Muscle layer of colon (tissue), 2 donors: ENCODE measurements around the gene MPPE1.
"Not testable (repeated sequence)": the region's sequence is repeated elsewhere in the genome, so short reads cannot be mapped to it uniquely, and the experiment has no call there.

ENCODE experiments used
- H3K27ac ChIP-seq: one replicate; pipeline ENCODE4 v1.7.0; 2013; ENCODE audit warnings: low read depth, mild to moderate bottlenecking, low read length, moderate library complexity
- H3K27me3 ChIP-seq, 2 donors: one replicate each; pipeline ENCODE4 v1.7.0; 2013; ENCODE audit warnings: low read length in 2 of 2, mild to moderate bottlenecking in 2 of 2; ENCODE audit not compliant: insufficient read depth in 2 of 2, control insufficient read depth in 1 of 2
- H3K36me3 ChIP-seq: one replicate; pipeline ENCODE4 v1.7.0; 2013; ENCODE audit warnings: mild to moderate bottlenecking, low read length; ENCODE audit not compliant: insufficient read depth
- H3K4me1 ChIP-seq: one replicate; pipeline ENCODE4 v1.7.0; 2013; ENCODE audit warnings: mild to moderate bottlenecking, low read length; ENCODE audit not compliant: insufficient read depth
- H3K4me3 ChIP-seq, 2 donors: one replicate each; pipeline ENCODE4 v1.7.0; 2013; ENCODE audit warnings: low read length in 2 of 2, low read depth in 1 of 2, mild to moderate bottlenecking in 1 of 2, moderate library complexity in 1 of 2
- H3K9ac ChIP-seq: one replicate; pipeline ENCODE4 v1.7.0; 2013; ENCODE audit warnings: low read length
- H3K9me3 ChIP-seq: one replicate; pipeline ENCODE4 v1.7.0; 2013; ENCODE audit warnings: mild to moderate bottlenecking, low read length
- donor health status: abdominal sarcoma.
- donor health status: Adenocarcinoma of cecum.

Gene MPPE1

DNA sequence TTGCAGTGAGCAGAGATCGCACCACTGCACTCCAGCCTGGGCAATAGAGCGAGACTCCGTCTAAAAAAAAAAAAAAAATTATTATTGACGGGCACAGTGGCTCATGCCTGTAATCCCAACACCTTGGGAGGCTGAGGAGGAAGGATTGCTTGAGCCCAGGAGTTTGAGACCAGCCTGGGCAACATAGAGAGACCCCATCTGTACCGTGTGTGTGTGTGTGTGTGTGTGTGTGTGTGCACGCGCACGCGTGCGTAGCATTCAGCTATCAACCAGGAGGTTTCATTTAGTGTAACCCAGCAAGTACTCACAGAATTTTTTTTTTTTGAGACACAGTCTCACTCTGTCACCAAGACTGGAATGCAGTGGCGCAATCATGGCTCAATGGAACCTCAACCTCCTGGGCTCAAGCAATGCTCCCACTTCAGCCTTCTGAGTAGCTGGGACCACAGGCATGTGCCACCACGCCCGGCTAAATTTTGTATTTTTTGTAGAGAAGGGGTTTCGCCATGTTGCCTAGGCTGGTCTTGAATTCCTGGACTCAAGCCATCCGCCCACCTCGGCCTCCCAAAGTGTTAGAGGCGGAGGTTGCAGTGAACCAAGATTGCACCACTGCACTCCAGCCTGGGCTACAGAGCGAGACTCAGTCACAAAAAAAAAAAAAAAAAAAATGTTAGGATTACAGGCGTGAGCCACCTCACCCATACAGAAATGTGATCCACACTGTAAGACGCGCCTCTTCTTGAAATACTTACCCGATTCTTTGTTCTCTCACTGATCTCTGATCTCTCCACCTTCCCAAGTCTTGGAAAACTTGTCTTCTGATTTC lies 37.9 kb upstream of the MPPE1 start:
- H3K27me3 ChIP-seq, H3K4me1 ChIP-seq, H3K36me3 ChIP-seq, H3K4me3 ChIP-seq, H3K9me3 ChIP-seq, H3K9ac ChIP-seq: not testable (repeated sequence)
- H3K27ac ChIP-seq, result peak overlapping the region; percentile 77

DNA sequence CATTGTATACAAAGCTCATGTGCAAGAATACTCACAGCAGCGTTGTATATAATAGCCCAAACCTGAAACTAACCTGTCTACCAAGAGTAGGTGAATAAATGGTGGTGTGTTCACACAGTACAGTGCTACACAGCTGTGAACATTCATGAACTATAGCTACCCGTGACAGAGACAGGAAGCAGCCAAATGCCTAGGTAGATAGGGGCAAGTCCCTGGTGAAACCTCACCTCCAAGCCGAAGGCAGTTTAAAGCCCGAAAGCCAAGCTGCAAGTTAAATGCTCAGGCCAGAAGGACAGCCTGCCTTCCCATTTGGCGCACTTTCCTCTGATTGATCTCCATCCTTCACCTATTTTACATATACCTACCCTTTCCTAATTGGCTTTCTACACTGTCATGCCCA lies 36.7 kb upstream of the MPPE1 start:
- Histone ChIP-seq H3K36me3 (no peaks in the 10 kb centered on the region), H3K9me3 (no peaks in the 10 kb centered on the region), H3K4me1 (peaks cover 5% of the 10 kb centered on the region), H3K4me3 (no peak overlapping the region), H3K9ac (no peak overlapping the region), H3K27ac (no peak overlapping the region), H3K27me3 (no peaks in the 10 kb centered on the region)

DNA sequence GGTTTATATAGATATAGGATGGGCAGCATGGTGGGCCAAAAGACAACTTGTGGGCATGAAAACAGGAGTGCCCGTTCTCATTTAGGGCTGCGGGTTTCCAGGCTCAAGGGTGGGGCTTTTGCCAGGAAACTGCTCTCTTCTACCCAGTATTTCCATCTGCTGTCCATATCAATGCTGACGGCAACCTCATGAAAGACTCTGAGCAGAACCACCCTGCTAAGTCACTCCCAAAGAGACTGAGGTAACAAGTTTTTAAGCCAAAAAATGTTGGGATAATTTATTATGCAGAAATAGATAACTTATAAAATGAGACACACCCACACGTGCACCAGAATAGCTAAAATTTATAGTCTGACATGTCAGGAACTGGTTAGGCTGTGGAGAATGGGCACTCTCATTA lies 36.1 kb upstream of the MPPE1 start:
- H3K4me3 ChIP-seq, result no peak overlapping the region
- no peak overlapping the region for H3K9ac ChIP-seq
- peaks cover 5% of the 10 kb centered on the region for H3K4me1 ChIP-seq
- H3K27me3 ChIP-seq, result no peaks in the 10 kb centered on the region
- H3K36me3 ChIP-seq, result no peaks in the 10 kb centered on the region
- H3K27ac ChIP-seq, result no peak overlapping the region
- no peaks in the 10 kb centered on the region for H3K9me3 ChIP-seq

DNA sequence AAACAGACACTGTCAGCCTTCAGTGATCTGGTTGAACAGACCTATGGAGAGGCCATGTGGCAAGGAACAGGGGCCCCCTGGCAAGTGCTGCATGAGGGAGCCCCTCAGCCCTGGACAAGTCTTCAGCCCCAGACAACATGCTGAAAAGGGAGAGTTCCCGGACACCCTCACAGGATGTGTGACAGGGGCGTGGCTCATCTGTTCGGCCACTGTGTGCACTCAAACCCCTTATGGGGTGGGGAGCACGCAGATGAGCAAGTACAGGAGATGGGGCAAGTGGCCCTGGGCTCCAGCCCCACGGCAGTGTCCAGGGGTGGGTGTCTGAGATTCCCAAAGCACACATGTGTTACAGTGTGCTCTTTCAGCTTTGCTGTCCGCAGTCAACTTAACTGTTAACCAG lies 35.4 kb upstream of the MPPE1 start:
- Histone ChIP-seq H3K27me3 (no peaks in the 10 kb centered on the region), H3K27ac (no peak overlapping the region), H3K36me3 (no peaks in the 10 kb centered on the region), H3K9me3 (no peaks in the 10 kb centered on the region), H3K4me1 (peaks cover 5% of the 10 kb centered on the region), H3K9ac (no peak overlapping the region), H3K4me3 (no peak overlapping the region)

DNA sequence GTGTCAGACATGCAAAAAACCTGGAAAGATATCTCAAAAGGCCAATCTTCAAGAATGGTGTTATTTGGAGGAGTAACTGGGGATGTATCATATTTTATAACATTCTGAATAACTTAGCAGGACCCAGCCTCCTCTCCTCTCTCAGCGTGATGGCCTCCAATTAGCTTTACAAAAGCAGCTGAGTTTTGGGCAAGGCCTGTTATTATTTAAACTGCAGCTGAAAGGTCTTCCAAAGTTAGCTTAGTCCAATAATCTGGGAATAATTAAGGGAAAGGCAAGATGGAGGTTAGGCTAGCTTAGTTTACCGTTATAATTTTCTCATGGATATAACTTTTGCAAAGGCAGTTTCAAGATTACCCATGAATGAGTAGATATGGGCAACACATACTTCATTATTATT lies 32.8 kb upstream of the MPPE1 start:
- H3K27me3 ChIP-seq, result no peaks in the 10 kb centered on the region
- H3K27ac ChIP-seq, result no peak overlapping the region
- no peak overlapping the region for H3K9ac ChIP-seq
- H3K36me3 ChIP-seq, result no peaks in the 10 kb centered on the region
- no peaks in the 10 kb centered on the region for H3K4me1 ChIP-seq
- H3K4me3 ChIP-seq, result no peak overlapping the region
- H3K9me3 ChIP-seq, result no peaks in the 10 kb centered on the region

DNA sequence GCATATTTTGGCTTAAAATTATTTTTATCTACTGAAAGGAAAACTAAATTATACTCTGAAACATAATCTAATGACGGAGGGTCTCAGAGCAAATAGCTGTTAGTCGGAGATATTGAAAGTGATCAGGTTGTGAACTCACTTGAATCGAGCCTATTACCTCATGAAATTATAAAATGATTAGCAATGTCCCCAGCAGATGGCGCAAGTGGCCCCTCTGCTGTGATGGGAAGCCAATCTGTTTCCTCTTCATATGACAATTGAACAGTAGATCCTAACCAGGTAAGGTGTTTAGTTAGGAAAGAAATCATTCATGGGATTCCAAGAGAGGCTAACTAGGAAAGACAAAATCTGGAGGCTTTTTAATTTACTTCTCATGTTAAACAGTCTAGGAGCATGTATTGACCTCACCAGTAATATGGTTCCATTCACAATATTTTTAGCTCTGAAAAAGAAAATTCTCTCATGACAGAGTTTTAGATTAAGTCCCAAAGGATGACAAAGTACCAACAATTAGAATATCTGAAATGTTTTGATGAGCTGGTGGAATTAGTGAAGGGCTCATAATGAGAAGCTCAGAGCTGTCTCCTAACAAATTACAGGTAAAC lies 29.9 kb upstream of the MPPE1 start:
- Histone ChIP-seq H3K9me3 (no peaks in the 10 kb centered on the region), H3K27me3 (no peaks in the 10 kb centered on the region), H3K27ac (no peak overlapping the region), H3K9ac (no peak overlapping the region), H3K36me3 (no peaks in the 10 kb centered on the region), H3K4me3 (no peak overlapping the region), H3K4me1 (no peaks in the 10 kb centered on the region)

DNA sequence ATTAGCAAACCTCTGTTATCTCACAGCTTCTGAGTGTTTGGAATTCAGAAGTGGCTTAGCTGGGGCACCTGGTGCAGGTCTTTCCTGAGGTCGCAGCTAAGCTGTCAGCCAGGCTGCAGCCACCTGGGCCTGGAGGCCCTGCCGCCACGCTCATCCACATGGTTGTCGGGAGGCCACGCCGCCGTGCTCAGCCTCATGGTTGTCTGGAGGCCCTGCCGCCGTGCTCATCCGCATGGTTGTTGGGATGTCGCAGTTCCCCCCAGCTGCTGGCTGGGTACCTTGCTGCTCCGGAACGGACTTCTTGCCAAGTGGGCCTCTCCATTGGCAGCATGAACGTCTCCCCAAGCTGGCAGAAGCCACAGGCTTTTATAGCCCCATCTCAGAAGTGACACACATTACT lies 24.3 kb upstream of the MPPE1 start:
- Histone ChIP-seq H3K4me1 (no peaks in the 10 kb centered on the region), H3K27me3 (no peaks in the 10 kb centered on the region), H3K27ac (no peak overlapping the region), H3K9me3 (no peaks in the 10 kb centered on the region), H3K36me3 (no peaks in the 10 kb centered on the region), H3K9ac (no peak overlapping the region), H3K4me3 (no peak overlapping the region)

DNA sequence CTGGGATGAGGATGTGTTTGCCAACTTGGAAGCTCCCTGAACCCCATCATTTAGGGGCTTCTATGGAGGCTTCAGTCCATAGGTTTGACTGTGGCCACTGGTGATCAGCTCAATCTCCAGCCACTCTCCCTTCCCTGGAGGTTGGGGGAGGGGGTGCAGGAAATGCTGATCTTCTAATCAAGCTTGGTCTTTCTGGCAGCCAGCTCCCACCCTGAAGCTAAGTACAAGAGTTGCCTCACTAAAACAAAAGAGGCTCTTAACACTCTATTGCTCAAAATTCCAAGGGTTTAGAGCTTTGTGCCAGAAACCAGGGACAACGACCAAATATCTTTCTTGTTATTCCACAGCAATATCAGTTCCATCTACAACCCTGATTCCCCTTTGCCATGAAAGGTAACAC lies 19.4 kb upstream of the MPPE1 start:
- Histone ChIP-seq H3K4me1 (no peaks in the 10 kb centered on the region), H3K9ac (no peak overlapping the region), H3K27ac (no peak overlapping the region), H3K27me3 (no peaks in the 10 kb centered on the region), H3K36me3 (no peaks in the 10 kb centered on the region), H3K4me3 (no peak overlapping the region), H3K9me3 (no peaks in the 10 kb centered on the region)

DNA sequence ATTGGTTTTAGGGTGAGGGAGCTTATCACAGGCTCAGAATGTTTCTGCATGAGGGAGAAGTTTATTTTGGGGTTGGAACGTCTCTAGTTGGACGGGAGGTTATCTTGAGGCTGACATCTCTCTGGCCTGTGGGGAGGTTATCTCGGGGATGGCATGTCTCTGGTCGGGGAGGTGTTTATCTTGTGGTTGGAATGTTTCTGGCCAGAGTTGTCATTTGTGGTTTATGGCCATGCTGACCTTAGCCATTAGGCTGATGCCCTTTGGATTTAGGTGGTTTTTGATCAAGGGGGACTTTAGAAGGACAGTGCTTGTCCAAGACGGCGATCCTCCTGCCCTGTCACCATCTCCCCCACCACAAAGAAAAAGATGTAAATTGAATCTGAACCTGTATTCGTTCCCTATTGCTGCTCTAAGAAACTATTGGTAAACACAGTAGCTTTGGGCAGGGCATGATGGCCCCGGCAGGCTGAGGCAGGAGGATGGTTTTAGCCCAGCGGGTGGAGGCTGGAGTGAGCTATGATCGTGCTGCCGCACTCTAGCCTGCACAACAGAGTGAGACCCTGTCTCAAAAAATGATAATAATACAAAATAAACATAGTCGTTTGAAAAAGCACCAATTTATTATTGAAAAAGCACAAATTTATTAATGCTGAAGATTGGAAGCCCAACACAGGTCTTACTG lies 17.8 kb upstream of the MPPE1 start:
- no peaks in the 10 kb centered on the region for H3K36me3 ChIP-seq
- no peak overlapping the region for H3K4me3 ChIP-seq
- H3K9me3 ChIP-seq, result no peaks in the 10 kb centered on the region
- H3K9ac ChIP-seq, result no peak overlapping the region
- H3K27me3 ChIP-seq, result no peaks in the 10 kb centered on the region
- no peak overlapping the region for H3K27ac ChIP-seq
- H3K4me1 ChIP-seq, result no peaks in the 10 kb centered on the region

DNA sequence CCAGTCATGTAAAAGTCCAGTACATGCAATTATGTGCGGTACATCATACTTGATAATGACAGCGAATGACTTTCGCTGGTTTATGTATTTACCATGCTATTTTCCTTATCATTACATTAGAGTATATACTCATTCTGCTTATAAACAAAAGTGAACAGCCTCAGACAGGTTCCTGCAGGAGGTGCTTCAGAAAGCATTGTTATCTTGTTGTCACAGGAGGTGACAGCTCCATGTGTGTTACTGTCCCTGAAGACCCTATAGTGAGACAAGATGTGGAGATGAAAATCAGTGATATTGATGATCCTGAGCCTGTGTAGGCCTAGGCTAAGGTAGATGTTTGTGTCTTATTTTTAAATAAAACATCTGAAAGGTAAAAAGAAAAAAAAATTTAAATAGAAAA lies 15.3 kb upstream of the MPPE1 start:
- no peak overlapping the region for H3K9ac ChIP-seq
- H3K4me1 ChIP-seq, result no peaks in the 10 kb centered on the region
- H3K27me3 ChIP-seq, result no peaks in the 10 kb centered on the region
- H3K36me3 ChIP-seq, result no peaks in the 10 kb centered on the region
- no peaks in the 10 kb centered on the region for H3K9me3 ChIP-seq
- H3K27ac ChIP-seq, result no peak overlapping the region
- H3K4me3 ChIP-seq, result no peak overlapping the region

DNA sequence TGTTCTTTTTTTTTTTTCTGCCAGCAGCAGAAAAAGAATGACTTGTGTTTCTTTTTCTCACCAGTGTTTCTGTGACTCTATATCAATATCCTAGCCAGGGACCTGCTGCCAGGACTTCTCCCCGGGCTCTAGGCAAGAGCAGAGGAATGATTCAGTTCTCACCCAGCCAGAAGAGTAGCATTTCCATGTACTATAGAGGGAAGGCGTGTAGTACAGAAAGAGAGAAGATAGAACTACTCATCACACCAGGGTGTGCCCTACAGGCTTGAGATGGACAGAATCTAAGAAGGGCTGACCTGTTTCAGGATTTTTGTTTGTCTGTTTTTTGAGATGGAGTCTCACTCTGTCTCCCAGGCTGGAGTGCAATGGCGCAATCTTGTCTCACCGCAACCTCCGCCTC lies 11.4 kb upstream of the MPPE1 start:
- not testable (repeated sequence) for H3K36me3 ChIP-seq, H3K9ac ChIP-seq, H3K27ac ChIP-seq, H3K4me3 ChIP-seq, H3K9me3 ChIP-seq, H3K27me3 ChIP-seq, H3K4me1 ChIP-seq

DNA sequence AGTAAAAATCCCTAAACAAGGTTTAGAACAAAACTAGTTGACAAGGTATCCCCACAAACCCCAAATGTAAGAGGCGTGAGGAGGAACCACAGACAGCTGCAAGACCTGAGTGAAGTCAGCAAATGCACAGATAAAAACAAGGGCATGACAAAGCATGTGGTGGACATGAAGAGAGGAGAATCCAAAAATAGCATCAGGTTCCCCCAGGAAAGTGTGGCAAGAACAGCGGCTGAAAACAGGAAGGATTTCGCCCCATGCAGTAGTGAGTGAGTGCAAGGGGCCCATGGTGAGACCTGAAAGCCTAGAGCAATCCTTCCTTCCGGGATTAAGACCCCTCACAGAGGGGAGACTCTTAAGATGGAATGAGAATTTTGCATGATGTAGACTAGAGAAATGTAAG lies 8.8 kb upstream of the MPPE1 start:
- H3K4me1 ChIP-seq, H3K9me3 ChIP-seq, H3K27ac ChIP-seq, H3K36me3 ChIP-seq, H3K9ac ChIP-seq, H3K4me3 ChIP-seq, H3K27me3 ChIP-seq: not testable (repeated sequence)
